ENCODE data around the gene LRRC1.

- TF ChIP-seq MYNN (tag by site-specific recombination; IDR thresholded peaks at IDR 0.05; ENCODE audit: borderline replicate concordance): no peak
- no peak for TF ChIP-seq CTCF (tag by site-specific recombination; IDR thresholded peaks at IDR 0.05)
- no peak for TF ChIP-seq KLF1 (tag by site-specific recombination; IDR thresholded peaks at IDR 0.05)
- no peak for TF ChIP-seq PRDM4 (tag by site-specific recombination; IDR thresholded peaks at IDR 0.05)
- TF ChIP-seq ZNF76 (tag by site-specific recombination; IDR thresholded peaks at IDR 0.05; ENCODE audit: borderline replicate concordance, low read depth): no peak
- TF ChIP-seq ZNF18 (tag by site-specific recombination; IDR thresholded peaks at IDR 0.05): no peak
- TF ChIP-seq ZNF274 (IDR thresholded peaks at IDR 0.05; ENCODE audit: low read length): no peak
- no peak for TF ChIP-seq ZNF274 (tag by site-specific recombination; IDR thresholded peaks at IDR 0.05; ENCODE audit: borderline replicate concordance)
Measured at GRCh38 chr6:53796451-53796780, 1.6 kb downstream of the LRRC1 start.

Measured in HEK293 (cell line).